HFFc6 (cell line): ENCODE results near the gene NDUFAF8. TPM values are rescaled to one million over a fixed set of nuclear protein-coding genes. Genes with fewer than 3 reads are reported as not detected.

Experiments
- DNase-seq: peaks from one replicate; pipeline ENCODE4 v3.0.0-alpha.2; 2018
- H3K27ac Mint-ChIP-seq: 2 replicates; pipeline ENCODE4 v1.8.0; 2020; ENCODE audit warnings: mild to moderate bottlenecking, mixed read lengths
- H3K27me3 Mint-ChIP-seq: 2 replicates; pipeline ENCODE4 v1.8.0; 2021; ENCODE audit warnings: mild to moderate bottlenecking, moderate library complexity, mixed read lengths; ENCODE audit not compliant: insufficient read depth
- H3K36me3 Mint-ChIP-seq: 2 replicates; pipeline ENCODE4 v1.8.0; 2021; ENCODE audit warnings: low read depth, mixed read lengths
- H3K4me1 Mint-ChIP-seq: 2 replicates; pipeline ENCODE4 v1.8.0; 2020; ENCODE audit warnings: low read depth, mixed read lengths
- H3K4me3 Mint-ChIP-seq: 2 replicates; pipeline ENCODE4 v1.8.0; 2020; ENCODE audit warnings: mild to moderate bottlenecking, moderate library complexity, mixed read lengths
- H3K9me3 Mint-ChIP-seq: 2 replicates; pipeline ENCODE4 v1.8.0; 2020; ENCODE audit warnings: mild to moderate bottlenecking, mixed read lengths
- CTCF ChIP-seq: fragments of 200-600 bp; sonication (generic); IDR thresholded peaks from 2 replicates; pipeline ENCODE4 v1.5.0; 2021; ENCODE audit warnings: antibody characterized with exemption, mild to moderate bottlenecking
- total RNA-seq, 6 experiments: library from RNA; stranded (reverse); fragmentation: NEBNext Ultra II Directional; extraction: Animal tissue kit (Norgen Biotek cat#: 25700); gene quantifications; 2 replicates in 1 of 6; 3 replicates in 5 of 6; pipeline ENCODE4 v1.2.3, GENCODE V29; 2021

The NDUFAF8 gene
- total RNA-seq, 6 experiments from 2014 or later = 67.0 to 103 (median 87.9) TPM

DNA sequence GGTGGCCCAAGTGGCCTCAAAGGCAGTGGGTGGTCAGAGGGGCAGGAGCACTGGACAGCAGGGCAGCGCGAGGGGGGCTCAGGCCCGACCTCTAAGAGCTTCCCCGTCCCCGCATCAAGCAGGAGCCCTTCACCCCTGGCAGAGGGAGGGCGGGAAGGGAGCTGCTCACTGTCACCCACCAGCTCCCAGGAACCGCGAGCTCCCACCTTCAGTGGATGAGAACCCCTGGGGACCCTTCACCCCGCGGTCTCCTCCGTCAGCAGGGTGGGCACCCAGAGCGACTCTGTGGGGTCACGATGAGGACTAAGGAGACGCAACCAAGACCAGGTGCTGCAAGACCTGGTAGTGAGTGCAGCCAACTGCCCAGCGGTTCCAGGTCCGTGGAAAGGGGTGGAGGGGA lies 30.0 kb upstream of the NDUFAF8 start:
- no peak for TF ChIP-seq CTCF
- no peak for DNase-seq
- Mint-ChIP-seq H3K27me3 (no peaks in the 10 kb centered on the region; the same call in 1 of the 2 replicates), H3K36me3 (no peaks in the 10 kb centered on the region), H3K4me1 (no peaks in the 10 kb centered on the region), H3K4me3 (no peak overlapping the region), H3K9me3 (no peaks in the 10 kb centered on the region), H3K27ac (no peak overlapping the region)

- H3K36me3 Mint-ChIP-seq = no peaks in the 10 kb centered on the region
- H3K9me3 Mint-ChIP-seq = no peaks in the 10 kb centered on the region
- TF ChIP-seq CTCF = no peak
- no peak for DNase-seq
- H3K27ac Mint-ChIP-seq = no peak overlapping the region
- H3K4me1 Mint-ChIP-seq = no peaks in the 10 kb centered on the region
- no peak overlapping the region for H3K4me3 Mint-ChIP-seq
- H3K27me3 Mint-ChIP-seq = no peaks in the 10 kb centered on the region; the same call in 1 of the 2 replicates
Measured at GRCh38 chr17:81210466-81210865, 28.7 kb upstream of the NDUFAF8 start.

- H3K27ac Mint-ChIP-seq = no peak overlapping the region
- TF ChIP-seq CTCF = no peak
- DNase-seq = no peak
- no peak overlapping the region for H3K4me3 Mint-ChIP-seq
- H3K27me3 Mint-ChIP-seq = no peaks in the 10 kb centered on the region; the same call in 1 of the 2 replicates
- H3K36me3 Mint-ChIP-seq = no peaks in the 10 kb centered on the region
- no peaks in the 10 kb centered on the region for H3K4me1 Mint-ChIP-seq
- no peaks in the 10 kb centered on the region for H3K9me3 Mint-ChIP-seq
Measured at GRCh38 chr17:81210868-81211267, 28.2 kb upstream of the NDUFAF8 start.

DNA sequence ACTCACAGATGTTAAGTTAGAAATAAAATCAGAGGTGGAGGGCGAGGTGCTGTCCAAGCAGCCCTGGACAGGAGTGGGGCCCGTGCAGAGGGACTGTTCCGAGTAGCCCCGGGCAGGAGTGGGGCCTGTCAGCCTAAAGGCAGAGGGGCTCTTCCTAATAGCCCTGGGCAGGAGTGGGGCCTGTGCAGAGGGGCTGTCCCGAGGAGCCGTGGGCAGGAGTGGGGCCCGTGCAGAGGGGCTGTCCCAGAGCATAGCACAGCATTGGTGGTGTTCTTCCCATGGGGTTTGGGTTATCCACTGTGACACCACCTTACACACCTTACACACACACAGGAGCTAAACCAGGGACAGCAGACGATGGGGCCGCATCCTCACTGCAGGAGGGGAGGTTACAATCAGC lies 26.8 kb upstream of the NDUFAF8 start:
- Mint-ChIP-seq H3K27me3 (no peaks in the 10 kb centered on the region), H3K4me3 (no peak overlapping the region), H3K27ac (no peak overlapping the region), H3K4me1 (no peaks in the 10 kb centered on the region), H3K9me3 (no peaks in the 10 kb centered on the region), H3K36me3 (peaks cover 5% of the 10 kb centered on the region; the same call in 1 of the 2 replicates)
- no peak for DNase-seq
- no peak for TF ChIP-seq CTCF

DNA sequence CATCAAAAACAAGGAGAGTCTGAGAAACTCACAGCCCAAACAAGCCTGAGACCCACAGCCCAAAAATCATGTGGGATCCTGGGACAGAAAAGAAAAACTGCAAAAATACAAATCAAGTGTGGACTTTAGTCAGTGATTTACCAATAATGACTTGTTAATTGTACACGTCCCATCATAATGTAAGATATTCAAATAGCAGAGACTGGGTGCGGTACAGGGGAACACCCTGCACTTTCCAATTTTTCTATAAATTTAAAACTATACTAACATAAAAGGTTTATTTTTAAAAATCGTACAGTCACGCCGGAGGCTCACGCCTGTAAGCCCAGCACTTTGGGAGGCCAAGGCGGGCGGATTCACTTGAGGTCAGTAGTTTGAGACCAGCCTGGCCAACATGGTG lies 25.1 kb upstream of the NDUFAF8 start:
- no peak for TF ChIP-seq CTCF
- Mint-ChIP-seq H3K4me3 (no peak overlapping the region), H3K27me3 (no peaks in the 10 kb centered on the region; the same call in 1 of the 2 replicates), H3K4me1 (no peaks in the 10 kb centered on the region), H3K36me3 (peaks cover 7% of the 10 kb centered on the region; the same call in 1 of the 2 replicates), H3K27ac (no peak overlapping the region), H3K9me3 (no peaks in the 10 kb centered on the region)
- no peak for DNase-seq

GRCh38 chr17:81217491-81217890 lies 21.6 kb upstream of the NDUFAF8 start:
- no peak for DNase-seq
- TF ChIP-seq CTCF = no peak
- H3K36me3 Mint-ChIP-seq = peaks cover 7% of the 10 kb centered on the region; the same call in 1 of the 2 replicates
- H3K27me3 Mint-ChIP-seq = no peaks in the 10 kb centered on the region; the same call in 1 of the 2 replicates
- H3K9me3 Mint-ChIP-seq = no peaks in the 10 kb centered on the region
- H3K27ac Mint-ChIP-seq = no peak overlapping the region
- H3K4me3 Mint-ChIP-seq = no peak overlapping the region
- H3K4me1 Mint-ChIP-seq = peaks cover 10% of the 10 kb centered on the region
